Liver (tissue), 9 donors: ENCODE measurements around the gene GPR61. TPM values are rescaled to one million over a fixed set of nuclear protein-coding genes. Genes with fewer than 3 reads are reported as not detected.

Experiments
- DNase-seq: peaks from one replicate; pipeline ENCODE4 v3.0.0-alpha.2; 2017; ENCODE audit warnings: low spot score
- H3K27ac ChIP-seq, 2 donors: one replicate each; pipeline ENCODE4 v1.7.0; 2013; ENCODE audit warnings: inconsistent platforms in 2 of 2, low read length in 2 of 2, control low read depth in 1 of 2, low read depth in 1 of 2, mild to moderate bottlenecking in 1 of 2
- H3K27me3 ChIP-seq, 4 donors: one replicate each; pipeline versions ENCODE4 v1.6.1 to v1.7.0; 2013; ENCODE audit warnings: low read length in 3 of 4, inconsistent platforms in 1 of 4, mild to moderate bottlenecking in 1 of 4, moderate library complexity in 1 of 4; ENCODE audit not compliant: control insufficient read depth in 4 of 4, insufficient read depth in 4 of 4
- H3K36me3 ChIP-seq, 4 donors: one replicate each; pipeline versions ENCODE4 v1.6.1 to v1.7.0; 2013; ENCODE audit warnings: low read length in 3 of 4, mild to moderate bottlenecking in 3 of 4, low read depth in 1 of 4, moderate library complexity in 1 of 4; ENCODE audit not compliant: control insufficient read depth in 4 of 4, insufficient read depth in 3 of 4
- H3K4me1 ChIP-seq, 4 donors: one replicate each; pipeline versions ENCODE4 v1.6.1 to v1.7.0; 2013; ENCODE audit warnings: low read length in 3 of 4, mild to moderate bottlenecking in 3 of 4, moderate library complexity in 1 of 4; ENCODE audit not compliant: control insufficient read depth in 4 of 4, insufficient read depth in 4 of 4
- H3K4me3 ChIP-seq, 3 donors: one replicate each; pipeline versions ENCODE4 v1.6.1 to v1.7.0; 2013; ENCODE audit warnings: low read length in 3 of 3, control low read depth in 1 of 3, low read depth in 1 of 3, mild to moderate bottlenecking in 1 of 3
- H3K9ac ChIP-seq, 2 donors: one replicate each; pipeline ENCODE4 v1.7.0; 2013; ENCODE audit warnings: low read length in 2 of 2, mild to moderate bottlenecking in 2 of 2, moderate library complexity in 2 of 2, control low read depth in 1 of 2, low read depth in 1 of 2
- H3K9me3 ChIP-seq, 4 donors: one replicate each; pipeline versions ENCODE4 v1.6.1 to v1.7.0; 2013; ENCODE audit warnings: low read length in 3 of 4; ENCODE audit not compliant: control insufficient read depth in 4 of 4
- ATF3 ChIP-seq: IDR thresholded peaks from 2 replicates; pipeline ENCODE4 v1.6.1; 2016; ENCODE audit warnings: antibody characterized with exemption
- CTCF ChIP-seq: fragments of 150-350 bp; IDR thresholded peaks from 2 replicates; pipeline ENCODE4 v1.5.1; 2017; ENCODE audit warnings: improper control_type of control experiment, low read depth, low read length; ENCODE audit not compliant: missing input control
- EGR1 ChIP-seq, 2 donors: IDR thresholded peaks; 2 replicates each; pipeline ENCODE4 v1.6.1; 2016 to 2018; ENCODE audit warnings: antibody characterized with exemption in 2 of 2, low read depth in 2 of 2
- FOXA1 ChIP-seq: IDR thresholded peaks from 2 replicates; pipeline ENCODE4 v1.6.1; 2016; ENCODE audit warnings: antibody characterized with exemption
- FOXA2 ChIP-seq: IDR thresholded peaks from 2 replicates; pipeline ENCODE4 v1.6.1; 2016; ENCODE audit warnings: antibody characterized with exemption
- GABPA ChIP-seq, 2 donors: IDR thresholded peaks in 1 of 2; conservative IDR thresholded peaks in 1 of 2; 2 replicates each; pipeline ENCODE4 v1.6.1; 2016; ENCODE audit warnings: antibody characterized with exemption in 2 of 2, mild to moderate bottlenecking in 1 of 2, moderate library complexity in 1 of 2
- HNF4A ChIP-seq, 2 donors: conservative IDR thresholded peaks; 2 replicates each; pipeline ENCODE4 v1.6.1; 2016; ENCODE audit warnings: antibody characterized with exemption in 2 of 2, mild to moderate bottlenecking in 2 of 2
- HNF4G ChIP-seq: IDR thresholded peaks from 2 replicates; pipeline ENCODE4 v1.6.1; 2016; ENCODE audit warnings: antibody characterized with exemption
- JUND ChIP-seq, 2 donors: IDR thresholded peaks; 2 replicates each; pipeline ENCODE4 v1.6.1; 2016; ENCODE audit warnings: antibody characterized with exemption in 2 of 2
- MAX ChIP-seq: IDR thresholded peaks from 2 replicates; pipeline ENCODE4 v1.6.1; 2016; ENCODE audit warnings: antibody characterized with exemption
- NR2F2 ChIP-seq: IDR thresholded peaks from 2 replicates; pipeline ENCODE4 v1.6.1; 2016; ENCODE audit warnings: antibody characterized with exemption
- RAD21 ChIP-seq, 2 donors: IDR thresholded peaks; 2 replicates each; pipeline ENCODE4 v1.6.1; 2016; ENCODE audit warnings: antibody characterized with exemption in 2 of 2, mild to moderate bottlenecking in 2 of 2
- TAF1 ChIP-seq: conservative IDR thresholded peaks from 2 replicates; pipeline ENCODE4 v1.6.1; 2016; ENCODE audit warnings: antibody characterized with exemption, mild to moderate bottlenecking
- YY1 ChIP-seq: IDR thresholded peaks from 2 replicates; pipeline ENCODE4 v1.6.1; 2016; ENCODE audit warnings: antibody characterized with exemption, mild to moderate bottlenecking
- ZBTB33 ChIP-seq: IDR thresholded peaks from 2 replicates; pipeline ENCODE4 v1.6.1; 2016; ENCODE audit warnings: antibody characterized with exemption
- WGBS: extraction: QIAGEN DNeasy Blood & Tissue Kit; methylation state at CpG from one replicate; pipeline ENCODE4 v1.1.7; 2013; 5-methylcytosine and 5-hydroxymethylcytosine counted together
- polyA plus RNA-seq, 2 donors: library from polyadenylated mRNA; stranded (reverse) in 1 of 2; unstranded in 1 of 2; fragments of 200-250 nt in 1 of 2; fragments of >200 nt in 1 of 2; fragmentation: Nextera tagmentation in 1 of 2; extraction: Ambion mirVana in 1 of 2; gene quantifications; one replicate each; pipeline versions ENCODE4 v1.2.1 to v1.2.3, GENCODE V29; 2013 to 2015
- total RNA-seq, 2 donors: library from RNA; depleted of rRNA; stranded (reverse); fragments of >200 nt; gene quantifications; one replicate each; pipeline ENCODE4 v1.2.3, GENCODE V29; 2014
- TF ChIP-seq, protein P1 (sequence below): IDR thresholded peaks from 2 replicates; pipeline ENCODE4 v1.6.1; 2016; ENCODE audit warnings: antibody characterized with exemption, mild to moderate bottlenecking
- donor health status: healthy.
- donor health status: healthy.
- donor health status: healthy.
- donor health status: healthy.
- donor health status: healthy.

GPR61 gene
- total and polyA plus RNA-seq, 4 donors = 0.32 TPM; not detected in 3

GRCh38 chr1:109490934-109491302, 48.8 kb upstream of the GPR61 start:
- Histone ChIP-seq H3K9me3 (no peaks in the 10 kb centered on the region), H3K36me3 (peaks cover 0 to 14% (median 0%) of the 10 kb centered on the region in 4 donors), H3K27me3 (no peaks in the 10 kb centered on the region), H3K27ac (no peak overlapping the region), H3K9ac (no peak overlapping the region), H3K4me3 (no peak overlapping the region), H3K4me1 (peaks cover 0 to 12% (median 8%) of the 10 kb centered on the region in 4 donors)
- DNase-seq = no peak
- WGBS = 88% methylated on average over 11 of the region's 11 CpGs
- no peak for TF ChIP-seq CTCF
- no peak for TF ChIP-seq TAF1
- no peak for TF ChIP-seq ZBTB33
- TF ChIP-seq FOXA2 = no peak
- no peak for TF ChIP-seq MAX
- TF ChIP-seq HNF4A (conservative IDR thresholded peaks at IDR 0.05) = no peak
- no peak for TF ChIP-seq ATF3
- TF ChIP-seq RAD21 (IDR thresholded peaks at IDR 0.05) = no peak
- no peak for TF ChIP-seq FOXA1
- no peak for TF ChIP-seq GABPA (IDR thresholded peaks at IDR 0.05 in 1 of 2, conservative IDR thresholded peaks at IDR 0.05 in 1 of 2)
- no peak for TF ChIP-seq JUND (IDR thresholded peaks at IDR 0.05)
- no peak for TF ChIP-seq EGR1 (IDR thresholded peaks at IDR 0.05; ENCODE audit: low read depth in 2 of 2)

DNA sequence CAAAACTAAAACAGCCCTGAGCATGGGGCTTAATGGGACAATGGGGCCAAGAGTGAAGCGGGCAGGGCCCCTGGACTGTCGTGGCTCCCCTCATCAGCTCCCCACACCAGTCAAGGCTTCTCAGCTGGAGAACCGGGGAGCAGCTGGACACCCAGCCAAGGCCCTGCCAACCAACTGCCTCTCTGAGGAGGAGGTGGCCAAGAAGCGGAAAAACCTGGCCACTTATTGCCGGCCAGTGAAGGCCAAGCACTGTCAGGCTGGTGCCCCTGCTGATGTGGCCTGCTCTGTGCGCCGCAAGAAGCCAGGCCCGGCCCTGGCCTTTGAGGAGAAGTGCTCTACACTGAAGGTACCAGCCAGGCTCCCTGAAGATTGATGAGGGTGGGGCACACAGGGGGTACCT, 48.3 kb upstream of the GPR61 start:
- no peak overlapping the region for H3K9ac ChIP-seq
- no peaks in the 10 kb centered on the region for H3K27me3 ChIP-seq
- TF ChIP-seq TAF1 = no peak
- TF ChIP-seq ATF3 = no peak
- TF ChIP-seq NR2F2 = no peak
- no peaks in the 10 kb centered on the region for H3K9me3 ChIP-seq
- 97% methylated on average over 8 of the region's 8 CpGs for WGBS
- no peak overlapping the region for H3K27ac ChIP-seq
- peaks cover 0 to 12% (median 8%) of the 10 kb centered on the region in 4 donors for H3K4me1 ChIP-seq
- H3K36me3 ChIP-seq = peaks cover 0 to 18% (median 2%) of the 10 kb centered on the region in 4 donors
- DNase-seq = no peak
- no peak overlapping the region for H3K4me3 ChIP-seq

GRCh38 chr1:109492779-109493178, 46.9 kb upstream of the GPR61 start:
- H3K9ac ChIP-seq = no peak overlapping the region
- WGBS = 80% methylated on average over 4 of the region's 4 CpGs
- H3K4me1 ChIP-seq = peaks cover 0 to 12% (median 8%) of the 10 kb centered on the region in 4 donors

More at GRCh38 chr1:109492779-109493178, 46.9 kb upstream of the GPR61 start:
- H3K36me3 ChIP-seq = peaks cover 0 to 21% (median 10%) of the 10 kb centered on the region in 4 donors
- H3K27ac ChIP-seq = no peak overlapping the region
- TF ChIP-seq MAX (no peak), HNF4G (no peak), ZBTB33 (no peak), YY1 (no peak)
- TF ChIP-seq, protein P1, sequence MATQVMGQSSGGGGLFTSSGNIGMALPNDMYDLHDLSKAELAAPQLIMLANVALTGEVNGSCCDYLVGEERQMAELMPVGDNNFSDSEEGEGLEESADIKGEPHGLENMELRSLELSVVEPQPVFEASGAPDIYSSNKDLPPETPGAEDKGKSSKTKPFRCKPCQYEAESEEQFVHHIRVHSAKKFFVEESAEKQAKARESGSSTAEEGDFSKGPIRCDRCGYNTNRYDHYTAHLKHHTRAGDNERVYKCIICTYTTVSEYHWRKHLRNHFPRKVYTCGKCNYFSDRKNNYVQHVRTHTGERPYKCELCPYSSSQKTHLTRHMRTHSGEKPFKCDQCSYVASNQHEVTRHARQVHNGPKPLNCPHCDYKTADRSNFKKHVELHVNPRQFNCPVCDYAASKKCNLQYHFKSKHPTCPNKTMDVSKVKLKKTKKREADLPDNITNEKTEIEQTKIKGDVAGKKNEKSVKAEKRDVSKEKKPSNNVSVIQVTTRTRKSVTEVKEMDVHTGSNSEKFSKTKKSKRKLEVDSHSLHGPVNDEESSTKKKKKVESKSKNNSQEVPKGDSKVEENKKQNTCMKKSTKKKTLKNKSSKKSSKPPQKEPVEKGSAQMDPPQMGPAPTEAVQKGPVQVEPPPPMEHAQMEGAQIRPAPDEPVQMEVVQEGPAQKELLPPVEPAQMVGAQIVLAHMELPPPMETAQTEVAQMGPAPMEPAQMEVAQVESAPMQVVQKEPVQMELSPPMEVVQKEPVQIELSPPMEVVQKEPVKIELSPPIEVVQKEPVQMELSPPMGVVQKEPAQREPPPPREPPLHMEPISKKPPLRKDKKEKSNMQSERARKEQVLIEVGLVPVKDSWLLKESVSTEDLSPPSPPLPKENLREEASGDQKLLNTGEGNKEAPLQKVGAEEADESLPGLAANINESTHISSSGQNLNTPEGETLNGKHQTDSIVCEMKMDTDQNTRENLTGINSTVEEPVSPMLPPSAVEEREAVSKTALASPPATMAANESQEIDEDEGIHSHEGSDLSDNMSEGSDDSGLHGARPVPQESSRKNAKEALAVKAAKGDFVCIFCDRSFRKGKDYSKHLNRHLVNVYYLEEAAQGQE = no peak
- no peaks in the 10 kb centered on the region for H3K27me3 ChIP-seq
- H3K4me3 ChIP-seq = no peak overlapping the region
- no peak for DNase-seq
- H3K9me3 ChIP-seq = no peaks in the 10 kb centered on the region
